Adrenal gland (tissue), 12 donors: ENCODE data around the gene VWA3A. TPM values are rescaled to one million over a fixed set of nuclear protein-coding genes. Genes with fewer than 3 reads are reported as not detected.
A peak's percentile ranks its signal among the peaks of the same experiment; 100 is the strongest.

Experiments used
- DNase-seq, 7 donors: peaks; one replicate each; pipeline ENCODE4 v3.0.0-alpha.2; 2019 to 2020
- H3K27ac ChIP-seq, 5 donors: fragments of 200-600 bp; sonication (generic) in 4 of 5; 1 replicate in 3 of 5; 2 replicates in 2 of 5; pipeline versions ENCODE4 v1.5.1 to v1.8.0; 2016 to 2020; ENCODE audit warnings: mild to moderate bottlenecking in 1 of 5
- H3K27me3 ChIP-seq: fragments of 200-600 bp; 2 replicates; pipeline ENCODE4 v1.8.0; 2021
- H3K36me3 ChIP-seq, 2 donors: fragments of 200-600 bp; replicated peaks in 1 of 2; 1 replicate in 1 of 2; 2 replicates in 1 of 2; pipeline versions ENCODE4 v1.5.1 to v1.8.0; 2018 to 2022
- H3K4me1 ChIP-seq, 2 donors: fragments of 200-600 bp; replicated peaks in 1 of 2; 1 replicate in 1 of 2; 2 replicates in 1 of 2; pipeline versions ENCODE4 v1.5.1 to v1.8.0; 2018 to 2021
- H3K4me3 ChIP-seq, 4 donors: fragments of 200-600 bp; sonication (generic) in 3 of 4; one replicate each; pipeline ENCODE4 v1.5.1; 2016 to 2018
- H3K9me3 ChIP-seq, 3 donors: fragments of 200-600 bp; sonication (generic) in 1 of 3; replicated peaks in 1 of 3; 1 replicate in 2 of 3; 2 replicates in 1 of 3; pipeline versions ENCODE4 v1.5.1 to v1.8.0; 2016 to 2021
- CTCF ChIP-seq, 6 experiments: fragments of 450-650 bp in 4 of 6; fragments of 200-600 bp in 2 of 6; sonication (generic) in 1 of 6; IDR thresholded peaks; 1 replicate in 5 of 6; 2 replicates in 1 of 6; pipeline versions ENCODE4 v1.5.1 to v1.8.0; 2016 to 2021; ENCODE audit warnings: antibody characterized with exemption in 6 of 6, mild to moderate bottlenecking in 2 of 6, moderate library complexity in 1 of 6
- POLR2A ChIP-seq, 2 donors: fragments of 450-650 bp; IDR thresholded peaks; one replicate each; pipeline ENCODE4 v1.6.1; 2017; ENCODE audit warnings: antibody characterized with exemption in 2 of 2, mild to moderate bottlenecking in 2 of 2, moderate library complexity in 1 of 2
- WGBS, 4 donors: extraction: QIAGEN DNeasy Blood & Tissue Kit in 2 of 4; methylation state at CpG; one replicate each; pipeline versions ENCODE4 v1.1.5 to v1.1.7; 2013 to 2017; 5-methylcytosine and 5-hydroxymethylcytosine counted together
- intact Hi-C, 2 donors: fragments of 100-400 bp; cut with DNase I; formaldehyde crosslinking; loops; one replicate each; pipeline versions ENCODE4 v1.14.1 to v1.15.0; 2022 to 2023
- polyA plus RNA-seq, 3 donors: library from polyadenylated mRNA; stranded (reverse); fragments of 200-250 nt in 2 of 3; fragments of 350-450 nt in 1 of 3; fragmentation: Illumina TruSeq in 1 of 3; extraction: RNeasy Lipid Tissue Mini Kit (QIAGEN cat#74804) in 1 of 3; gene quantifications; one replicate each; pipeline ENCODE4 v1.2.3, GENCODE V29; 2013 to 2014
- total RNA-seq, 9 donors: library from RNA; depleted of rRNA in 4 of 9; stranded (reverse); fragments of >200 nt in 4 of 9; fragments of 120-200 nt in 1 of 9; fragmentation: NEBNext Ultra II Directional in 1 of 9; extraction: Animal tissue kit (Norgen Biotek cat#: 25700) in 1 of 9; gene quantifications; one replicate each; pipeline versions ENCODE4 v1.1.0 to v1.2.4, GENCODE V29; 2013 to 2023
- donor health status: healthy with polysubstance abuse.
- donor health status: Bipolar disorder and iron deficiency.
- donor health status: DM: yes; HTN: yes; CAD: no.
- donor health status: DM: no; HTN: no; CAD: no.
- donor health status: DM: no; HTN: no; CAD: no.
- donor health status: DM: yes; HTN: yes; CAD: no.

VWA3A gene
- total and polyA plus RNA-seq, 12 donors = 0.17 to 0.72 (median 0.29) TPM; not detected in 6

GRCh38 chr16:22183901-22184614, 91.7 kb downstream of the VWA3A start:
- H3K27me3 ChIP-seq = no peaks in the 10 kb centered on the region
- no peaks in the 10 kb centered on the region for H3K36me3 ChIP-seq
- H3K4me1 ChIP-seq = peaks cover 4 to 9% of the 10 kb centered on the region in 2 donors
- H3K27ac ChIP-seq = no peak overlapping the region
- WGBS, 4 donors = 80 to 89% (median 82%) methylated on average over 9 to 11 of the region's 11 CpGs
- H3K9me3 ChIP-seq = no peaks in the 10 kb centered on the region
- intact Hi-C loops = no loop called here
- no peak for DNase-seq
- TF ChIP-seq CTCF (IDR thresholded peaks at IDR 0.05) = no peak
- no peak for TF ChIP-seq POLR2A (IDR thresholded peaks at IDR 0.05)
- H3K4me3 ChIP-seq = no peak overlapping the region

DNA sequence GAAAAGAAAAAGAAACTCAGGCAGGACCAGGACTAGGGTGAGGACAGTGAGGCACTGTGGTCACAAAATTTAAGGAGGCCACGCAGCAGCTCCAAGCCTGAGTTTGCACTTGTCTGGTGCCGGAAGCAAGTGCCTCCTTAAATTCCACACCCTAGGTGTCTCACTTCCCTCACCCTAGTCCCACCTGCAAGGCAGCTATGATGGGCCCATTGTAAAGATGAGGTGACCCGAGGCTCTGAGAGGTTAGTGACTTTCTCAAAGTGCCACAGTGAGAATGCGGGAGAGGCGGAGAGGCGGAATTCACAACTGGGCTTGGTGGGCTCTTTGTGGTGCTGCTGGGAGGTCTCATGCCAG, 92.3 kb downstream of the VWA3A start:
- intact Hi-C loops = no loop called here
- Histone ChIP-seq H3K36me3 (no peaks in the 10 kb centered on the region), H3K4me1 (peaks cover 10 to 15% of the 10 kb centered on the region in 2 donors), H3K4me3 (no peak overlapping the region), H3K27ac (no peak overlapping the region), H3K27me3 (no peaks in the 10 kb centered on the region), H3K9me3 (no peaks in the 10 kb centered on the region)
- DNase-seq = no peak
- TF ChIP-seq CTCF (IDR thresholded peaks at IDR 0.05) (no peak), POLR2A (IDR thresholded peaks at IDR 0.05) (no peak)
- WGBS, 4 donors = 86 to 95% (median 93%) methylated on average over 6 of the region's 6 CpGs

GRCh38 chr16:22186517-22186916, 94.2 kb downstream of the VWA3A start:
- Histone ChIP-seq H3K4me3 (no peak overlapping the region), H3K4me1 (peaks cover 16 to 21% of the 10 kb centered on the region in 2 donors), H3K9me3 (no peaks in the 10 kb centered on the region), H3K27me3 (no peaks in the 10 kb centered on the region), H3K27ac (no peak overlapping the region), H3K36me3 (no peaks in the 10 kb centered on the region)
- intact Hi-C loops = loop anchor here in 1 of 2 donors (5.0 kb wide), 1 partner anchor 184 kb away; the partner anchor contains the start of gene PDZD9
- DNase-seq = no peak
- TF ChIP-seq POLR2A (IDR thresholded peaks at IDR 0.05) = no peak
- no peak for TF ChIP-seq CTCF (IDR thresholded peaks at IDR 0.05)
- 54 to 91% (median 80%) methylated on average over 2 to 3 of the region's 3 CpGs for WGBS, 4 donors

DNA sequence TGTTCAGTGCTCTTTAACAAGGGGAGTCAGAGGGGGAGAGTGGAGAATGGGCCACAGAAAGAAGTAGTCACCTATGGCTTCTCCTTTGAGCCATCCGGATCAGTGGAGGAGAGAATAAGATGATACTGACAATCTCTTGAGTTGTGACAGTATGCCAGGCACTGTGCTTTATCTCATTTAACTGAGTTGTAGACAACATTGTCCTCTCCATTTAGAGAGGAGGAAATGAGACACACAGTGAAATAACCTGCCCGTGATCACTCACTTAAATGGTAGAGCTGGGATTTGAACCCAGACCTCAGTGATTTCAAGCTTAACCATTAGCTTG, 95.9 kb downstream of the VWA3A start:
- H3K27ac ChIP-seq = peak overlapping the region in 1 of 5 donors; percentile 96
- TF ChIP-seq POLR2A (IDR thresholded peaks at IDR 0.05) (no peak), CTCF (IDR thresholded peaks at IDR 0.05) (no peak)
- H3K9me3 ChIP-seq = no peaks in the 10 kb centered on the region
- peaks cover 28 to 35% of the 10 kb centered on the region in 2 donors for H3K4me1 ChIP-seq
- H3K4me3 ChIP-seq = no peak overlapping the region
- no peak for DNase-seq
- H3K27me3 ChIP-seq = no peaks in the 10 kb centered on the region
- intact Hi-C loops = loop anchor here (2.0 to 5.0 kb wide), 2 partner anchors 183 to 186 kb away; partner anchors contain the start of gene PDZD9 (in 1 of the 2)
- WGBS, 4 donors = 69 to 87% (median 79%) methylated on average over 2 of the region's 2 CpGs
- no peaks in the 10 kb centered on the region for H3K36me3 ChIP-seq
